Ramos (cell line): ENCODE data around the gene COL11A1.
"Not testable (repeated sequence)": the region's sequence is repeated elsewhere in the genome, so short reads cannot be mapped to it uniquely, and the experiment has no call there.

Source experiments
- in situ Hi-C: fragments of 300-500 bp; cut with MboI; formaldehyde crosslinking; loops from one replicate; pipeline ENCODE4 v1.14.3; 2022; ENCODE audit warnings: low sequenced_read_pairs; ENCODE audit not compliant: unreplicated experiment

The COL11A1 gene

GRCh38 chr1:102933362-102933761 is 175.0 kb downstream of the COL11A1 start:
- in situ Hi-C loops = not testable (repeated sequence)

- in situ Hi-C loops = no loop called here
These were observed 188.7 kb downstream of the COL11A1 start for GRCh38 chr1:102919659-102920058.

DNA sequence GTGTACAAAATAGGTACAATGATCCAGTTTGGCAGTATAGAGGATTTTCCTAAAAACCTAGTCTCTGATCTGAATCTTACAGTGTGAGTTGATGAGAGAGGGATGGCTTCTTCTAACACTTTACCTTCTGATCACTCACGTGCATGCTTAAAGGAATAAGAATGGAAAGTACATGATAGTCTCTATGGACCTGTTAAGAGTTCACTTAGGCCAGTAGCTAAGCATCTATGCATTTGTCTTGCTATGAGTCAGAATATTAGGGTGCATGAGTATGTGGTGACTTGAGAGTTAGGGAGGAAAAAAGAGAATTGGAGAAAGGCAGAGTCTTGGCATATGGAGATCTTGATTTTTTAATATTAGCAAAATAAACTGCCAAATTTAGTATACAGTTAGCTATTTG is 206.3 kb downstream of the COL11A1 start:
- in situ Hi-C loops = no loop called here

GRCh38 chr1:102899935-102900334 is 208.4 kb downstream of the COL11A1 start:
- in situ Hi-C loops = no loop called here

DNA sequence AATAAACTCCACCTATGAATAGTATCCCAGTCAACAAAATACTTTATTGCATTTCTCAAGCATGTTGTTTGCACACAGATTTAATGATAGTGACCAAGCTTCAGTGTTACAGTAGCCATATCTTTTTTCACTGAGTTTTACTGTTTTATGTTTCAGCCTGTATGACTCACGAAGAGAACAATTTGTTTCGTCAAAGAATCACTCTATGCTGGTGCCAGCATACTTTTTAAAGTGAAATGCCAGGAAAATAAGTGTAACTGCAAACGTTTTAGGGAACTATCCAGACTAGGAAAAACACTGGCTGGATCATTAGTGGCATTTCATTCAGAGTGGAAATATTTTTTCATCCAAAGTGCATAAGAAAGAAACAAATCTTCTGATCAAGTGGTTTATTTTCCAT is 210.8 kb downstream of the COL11A1 start:
- in situ Hi-C loops = no loop called here

DNA sequence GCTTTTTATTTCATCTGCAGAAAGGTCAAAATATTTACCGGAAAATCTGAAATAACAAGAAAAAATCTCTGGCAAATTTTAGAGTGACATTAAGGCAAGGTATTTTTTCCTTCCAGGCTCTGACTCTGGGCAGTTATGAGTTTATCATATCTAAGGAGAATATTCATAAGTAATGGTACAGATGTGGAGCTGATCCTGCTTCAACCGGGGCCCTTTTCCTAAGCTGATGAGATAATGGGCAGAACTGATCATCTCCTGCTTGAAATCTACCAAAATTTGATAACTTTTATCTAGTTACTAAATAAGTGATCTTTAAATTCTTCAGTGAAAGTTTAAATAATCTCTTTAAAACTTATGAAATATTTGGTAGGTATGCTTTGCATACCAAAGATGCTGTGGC is 211.6 kb downstream of the COL11A1 start:
- in situ Hi-C loops = no loop called here

GRCh38 chr1:102896286-102896685 is 212.0 kb downstream of the COL11A1 start:
- in situ Hi-C loops = no loop called here

DNA sequence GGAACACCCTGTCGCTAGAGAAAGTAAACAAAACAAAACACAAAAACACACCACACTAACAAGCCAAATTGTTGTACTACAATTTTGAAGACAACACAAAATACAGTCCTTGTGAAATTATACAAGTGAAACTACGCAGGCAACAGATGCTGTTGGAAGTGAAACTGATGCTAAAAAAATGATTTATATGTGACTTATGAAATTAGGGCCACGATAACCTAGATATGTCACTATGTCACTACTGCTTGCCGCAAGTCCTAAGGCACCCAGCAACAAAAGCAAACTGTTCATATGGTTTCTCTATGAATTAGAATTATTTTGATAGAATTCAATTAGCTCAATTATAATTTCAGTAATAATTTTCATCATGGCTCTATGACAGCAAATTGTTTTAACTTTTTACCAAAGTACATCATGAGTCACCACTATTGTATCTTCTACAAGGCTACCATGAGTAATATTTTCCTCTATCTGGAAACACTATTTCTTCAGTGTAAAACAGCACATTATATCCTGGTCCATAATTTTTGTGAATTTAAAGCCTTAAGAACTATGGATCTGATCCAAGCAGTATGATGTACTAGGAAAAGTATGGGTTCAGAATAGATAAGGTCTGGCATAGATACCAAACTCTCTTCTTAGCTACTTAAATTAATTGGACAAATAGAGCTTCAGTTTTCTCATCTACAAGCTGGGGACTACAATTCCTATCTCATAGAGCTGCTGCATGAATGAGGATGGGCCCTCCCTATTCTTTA is 216.3 kb downstream of the COL11A1 start:
- in situ Hi-C loops = no loop called here

GRCh38 chr1:102886638-102887037 is 221.7 kb downstream of the COL11A1 start:
- in situ Hi-C loops = no loop called here

DNA sequence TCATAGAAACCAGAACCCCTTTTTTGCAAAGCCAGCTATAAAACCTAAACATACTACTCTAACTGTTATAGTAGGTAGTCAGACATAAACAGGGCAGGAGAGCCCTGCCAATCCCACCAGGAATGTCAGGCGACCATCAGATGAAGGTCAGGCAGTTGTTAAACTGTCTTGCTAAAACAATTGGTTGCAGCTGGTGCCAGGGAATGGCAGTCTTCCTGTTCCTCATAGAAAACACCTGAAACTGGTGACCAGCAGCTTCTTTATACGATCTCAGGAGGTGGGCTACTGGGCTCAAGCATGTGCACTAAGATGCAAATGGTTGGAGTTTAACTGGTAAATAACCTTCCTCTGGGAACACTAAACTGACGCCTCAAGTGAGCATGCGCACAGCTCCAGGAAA is 224.1 kb downstream of the COL11A1 start:
- in situ Hi-C loops = no loop called here

DNA sequence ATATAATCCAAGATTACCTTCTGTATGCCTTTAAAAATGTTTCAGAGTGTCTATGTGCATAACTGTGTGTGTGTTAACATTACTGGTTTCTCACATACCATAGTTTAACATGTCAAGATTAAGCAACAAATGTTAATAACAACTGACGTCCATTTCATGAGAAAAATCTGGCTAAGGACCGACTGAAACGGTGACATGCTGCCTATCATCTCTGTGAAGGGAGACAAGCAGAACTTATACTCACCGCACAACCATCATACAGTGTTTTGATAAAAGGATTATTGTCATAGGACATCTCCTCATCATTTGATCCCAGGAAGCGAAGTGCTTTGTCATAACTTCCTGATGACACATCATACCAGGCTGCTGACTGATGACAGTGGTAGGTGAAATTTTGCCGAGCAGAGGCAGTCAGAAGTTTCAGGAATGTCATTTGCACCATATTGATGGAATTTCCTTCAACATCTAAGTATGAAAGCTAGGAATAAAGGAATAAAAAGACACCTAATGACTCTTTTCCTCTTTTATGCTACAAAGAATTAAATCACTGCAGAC is 228.8 kb downstream of the COL11A1 start:
- in situ Hi-C loops = no loop called here

DNA sequence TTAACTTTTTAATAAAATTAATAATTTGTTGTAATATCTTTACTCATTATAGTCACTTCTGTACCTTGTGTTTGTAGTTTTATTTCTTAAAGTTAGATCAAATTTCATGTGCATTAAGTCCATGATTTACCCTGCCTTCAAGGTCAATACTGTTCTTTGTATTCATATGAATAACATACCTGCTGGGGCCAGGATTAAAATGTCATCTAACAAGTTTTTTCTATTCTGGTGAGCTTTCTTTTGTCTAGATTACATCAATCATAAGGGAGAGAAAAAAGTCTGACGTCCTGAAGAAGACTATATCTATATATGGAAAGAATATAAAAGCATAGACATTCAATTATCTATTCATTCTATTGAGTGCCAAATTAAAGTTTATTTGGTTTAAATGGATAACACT is 232.6 kb downstream of the COL11A1 start:
- in situ Hi-C loops = no loop called here

- in situ Hi-C loops = no loop called here
These were observed 235.8 kb downstream of the COL11A1 start for GRCh38 chr1:102872526-102872925.

GRCh38 chr1:102872097-102872496 is 236.2 kb downstream of the COL11A1 start:
- in situ Hi-C loops = no loop called here

DNA sequence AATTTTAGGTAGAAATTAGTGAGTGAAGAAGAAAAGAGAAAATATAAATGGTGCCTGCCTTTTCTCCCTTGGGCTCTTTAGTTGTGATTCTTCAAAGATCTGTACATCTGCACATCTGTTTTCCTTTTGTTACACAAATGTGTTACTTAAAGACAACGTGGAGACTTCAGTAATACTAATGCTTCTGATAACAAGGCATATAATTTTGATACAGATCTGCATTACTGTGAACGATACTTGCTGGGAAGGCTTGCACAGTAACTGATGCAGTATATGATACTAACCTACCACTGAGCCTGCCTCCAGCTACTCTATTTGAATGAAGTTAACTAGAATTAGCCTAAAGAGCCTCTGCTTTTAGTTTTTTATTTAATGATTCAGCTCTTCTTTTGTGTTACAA is 244.6 kb downstream of the COL11A1 start:
- in situ Hi-C loops = no loop called here

DNA sequence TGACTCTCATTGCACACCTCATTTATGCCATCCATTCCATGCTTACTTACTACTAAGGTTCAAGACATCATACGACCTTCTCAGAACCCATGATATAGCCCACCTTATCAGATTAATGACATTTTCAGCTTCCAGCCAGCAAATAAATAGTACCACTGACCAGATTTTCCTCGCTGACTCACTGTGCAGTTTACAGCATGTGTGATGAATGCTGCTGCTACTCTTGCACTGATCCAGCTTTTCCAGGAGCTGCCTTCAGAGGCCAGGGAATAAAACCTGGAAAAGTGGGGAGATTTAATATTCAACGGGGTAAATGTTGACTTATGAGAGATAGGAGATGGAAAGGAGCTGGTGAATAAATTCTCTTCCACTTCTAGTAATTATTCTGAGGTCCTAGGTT is 247.1 kb downstream of the COL11A1 start:
- in situ Hi-C loops = no loop called here

DNA sequence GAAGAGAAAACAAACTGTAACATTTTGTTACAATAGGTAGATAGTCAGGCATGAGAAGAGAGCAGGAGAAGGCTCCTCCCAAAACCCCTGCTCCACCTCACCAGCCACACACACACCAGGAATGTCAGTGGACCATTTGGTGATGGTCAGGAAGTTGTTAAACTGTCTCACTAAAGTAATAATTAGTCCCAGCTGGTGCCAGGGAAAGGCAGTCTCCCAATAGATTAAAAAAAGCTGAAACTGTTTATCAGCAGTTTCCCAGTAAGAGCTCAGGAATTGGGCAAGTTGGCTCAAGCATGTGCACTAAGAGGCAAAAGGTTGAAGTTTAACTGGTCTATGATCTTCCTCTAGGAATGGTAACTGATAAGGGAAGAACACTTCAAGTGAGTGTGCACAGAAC is 249.6 kb downstream of the COL11A1 start:
- in situ Hi-C loops = no loop called here

GRCh38 chr1:102857251-102857650 is 251.1 kb downstream of the COL11A1 start:
- in situ Hi-C loops = no loop called here

DNA sequence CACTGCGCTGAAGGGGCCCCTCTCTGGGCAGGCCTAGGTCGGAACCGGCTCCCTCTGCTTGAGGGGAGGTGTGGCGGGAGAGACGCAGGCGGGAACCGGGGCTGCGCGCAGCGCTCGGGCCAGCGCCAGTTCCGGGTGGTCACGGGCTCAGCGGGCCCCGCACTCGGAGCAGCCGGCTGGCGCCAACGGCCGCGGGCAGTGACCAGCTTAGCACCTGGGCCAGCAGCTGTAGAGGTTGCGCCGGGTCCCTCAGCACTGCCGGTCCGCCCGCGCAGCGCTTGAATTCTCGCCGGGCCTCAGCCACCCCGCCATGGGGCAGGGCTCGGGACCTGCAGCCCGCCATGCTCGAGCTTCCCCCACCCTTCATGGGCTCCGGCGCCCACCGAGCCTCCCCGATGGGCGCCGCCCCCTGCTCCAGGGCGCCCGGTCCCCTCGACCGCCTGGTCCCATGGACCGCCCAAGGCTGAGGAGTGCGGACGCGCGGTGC is 254.6 kb downstream of the COL11A1 start:
- in situ Hi-C loops = no loop called here

DNA sequence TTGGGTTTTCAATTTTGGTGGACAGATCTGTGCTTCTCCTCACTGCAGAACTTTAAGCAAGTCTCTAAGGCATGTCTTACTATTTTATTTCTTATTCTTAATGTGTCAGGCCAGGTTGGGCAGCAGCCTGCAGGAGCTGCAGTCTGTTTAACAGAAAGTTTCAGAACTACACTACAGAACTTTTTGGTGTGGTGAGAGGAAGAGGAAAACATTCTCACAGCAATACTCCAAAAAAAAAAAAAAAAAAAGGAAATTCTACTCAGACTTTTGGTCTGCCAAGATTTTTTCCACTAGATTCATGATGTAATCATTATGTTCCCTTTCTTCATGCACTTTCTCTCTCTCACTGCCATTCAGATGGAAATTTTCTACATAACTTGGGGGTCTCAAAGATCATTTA is 255.2 kb downstream of the COL11A1 start:
- in situ Hi-C loops = no loop called here

GRCh38 chr1:102852613-102853012 is 255.7 kb downstream of the COL11A1 start:
- in situ Hi-C loops = no loop called here

DNA sequence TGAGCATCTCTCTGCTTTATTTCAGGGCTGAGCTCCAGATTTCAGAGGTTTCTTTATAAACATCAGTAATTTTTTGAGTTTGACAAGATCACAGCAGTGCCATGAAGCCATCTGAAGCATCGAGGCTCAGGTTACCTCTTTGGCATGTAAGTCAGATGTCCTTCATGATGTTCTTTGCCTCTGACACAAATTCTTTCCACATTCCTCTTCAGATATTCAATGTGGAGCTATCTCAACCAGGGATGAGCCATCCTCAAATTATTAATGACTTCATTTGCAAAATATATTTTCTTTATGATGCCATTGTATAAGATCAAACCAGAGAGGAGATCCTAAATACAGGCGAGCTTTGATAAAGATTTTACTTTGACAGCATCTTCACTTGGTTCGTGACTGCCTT is 256.7 kb downstream of the COL11A1 start:
- in situ Hi-C loops = no loop called here
